ENCODE data around the gene DBX1.
A peak's percentile ranks its signal among the peaks of the same experiment; 100 is the strongest.

DBX1 gene

DNA sequence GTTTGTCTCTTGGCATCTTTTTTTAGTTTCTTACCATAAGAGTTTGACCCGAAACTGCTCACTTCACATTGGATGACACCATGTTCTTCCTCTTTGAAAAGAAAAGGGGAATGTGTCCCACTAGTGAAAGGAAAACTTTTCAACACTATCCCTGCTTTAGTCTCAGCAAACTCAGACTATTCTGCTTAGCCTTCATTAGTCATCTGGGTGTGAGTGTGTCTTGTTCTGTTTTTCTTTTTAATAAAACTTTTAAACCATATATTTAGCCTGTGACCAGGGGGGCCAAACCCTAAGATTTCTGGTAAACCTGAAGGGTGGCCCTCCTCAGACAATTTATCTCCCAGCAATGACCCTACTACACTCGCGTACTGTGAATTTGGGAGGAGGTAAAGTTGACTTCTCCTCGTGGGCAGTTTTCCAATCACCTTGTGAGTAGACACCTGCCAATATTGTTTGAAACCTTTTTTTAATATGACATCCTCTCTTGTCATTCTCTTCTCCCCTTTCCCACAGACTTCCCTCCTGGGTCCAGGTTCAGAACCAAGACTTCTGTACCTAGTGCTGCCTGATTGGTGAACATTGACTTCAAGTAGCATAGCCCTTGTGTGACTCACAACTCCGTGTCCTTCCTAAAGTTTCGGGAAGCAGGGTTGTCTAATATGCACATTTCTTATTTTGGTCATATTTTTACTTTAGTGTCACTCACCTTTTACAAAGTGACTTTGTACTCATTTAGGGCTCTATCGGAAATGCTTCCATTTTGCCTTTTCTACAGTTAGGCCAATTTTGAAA, 39.9 kb downstream of the DBX1 start:
- no peak for DNase-seq

DNA sequence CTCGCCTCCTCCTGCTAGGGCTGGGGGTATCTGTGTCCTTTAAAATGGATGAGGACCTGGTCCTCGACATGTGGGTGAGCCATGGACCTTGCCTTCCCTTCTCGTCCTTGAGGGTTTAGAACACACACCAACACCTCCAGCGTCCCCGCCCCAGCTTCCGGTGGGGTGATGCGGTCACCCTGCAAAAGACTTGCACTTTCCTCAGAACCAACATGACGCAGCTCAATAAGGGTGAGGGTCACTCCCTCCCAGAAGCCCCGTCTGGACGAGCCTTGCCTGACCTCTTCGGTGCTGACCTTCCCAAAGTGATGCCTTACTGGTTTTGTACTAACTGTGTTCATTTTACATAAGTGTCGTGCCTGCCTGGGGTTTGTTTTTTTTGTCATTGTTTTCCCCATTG, 41.0 kb downstream of the DBX1 start:
- no peak for DNase-seq

DNA sequence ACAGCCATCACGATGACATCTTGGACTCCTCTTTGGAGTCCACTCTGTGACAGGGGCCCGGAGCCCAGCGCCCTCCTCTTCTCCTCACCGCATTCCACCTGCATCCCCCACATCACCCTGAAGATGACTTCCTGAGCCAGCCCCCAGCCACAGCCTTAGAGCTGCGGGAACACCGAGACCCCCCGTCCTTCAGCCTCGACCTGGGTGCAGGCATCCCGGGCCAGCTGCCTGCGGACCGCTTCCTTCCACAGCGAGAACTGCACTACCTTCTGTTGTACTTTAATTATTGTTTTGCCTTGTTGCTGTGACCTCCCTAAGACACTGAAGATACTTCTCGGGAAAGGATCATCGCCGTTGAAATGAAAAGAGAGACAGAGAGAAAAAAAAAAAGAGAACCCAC, 42.1 kb downstream of the DBX1 start:
- DNase-seq = no peak

DNA sequence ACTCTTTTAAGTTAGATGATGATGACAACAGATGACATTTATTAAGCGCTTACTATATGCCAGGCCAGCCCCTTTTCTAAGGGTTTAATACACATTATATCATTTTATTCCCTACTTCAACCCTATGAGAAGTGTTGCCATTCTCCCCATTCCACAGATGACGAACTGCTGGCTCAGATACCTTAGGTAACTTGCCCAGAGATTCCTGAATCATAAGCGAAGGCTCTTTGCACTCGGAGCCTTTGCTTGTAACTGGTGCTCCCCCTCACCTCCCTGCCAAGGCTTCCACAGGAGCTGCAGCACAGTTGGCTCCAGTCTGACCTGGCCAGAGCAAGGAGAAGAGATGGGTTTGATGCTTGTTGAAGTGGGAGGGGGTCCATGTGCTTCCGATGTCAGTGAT, 43.0 kb downstream of the DBX1 start:
- no peak for DNase-seq

DNA sequence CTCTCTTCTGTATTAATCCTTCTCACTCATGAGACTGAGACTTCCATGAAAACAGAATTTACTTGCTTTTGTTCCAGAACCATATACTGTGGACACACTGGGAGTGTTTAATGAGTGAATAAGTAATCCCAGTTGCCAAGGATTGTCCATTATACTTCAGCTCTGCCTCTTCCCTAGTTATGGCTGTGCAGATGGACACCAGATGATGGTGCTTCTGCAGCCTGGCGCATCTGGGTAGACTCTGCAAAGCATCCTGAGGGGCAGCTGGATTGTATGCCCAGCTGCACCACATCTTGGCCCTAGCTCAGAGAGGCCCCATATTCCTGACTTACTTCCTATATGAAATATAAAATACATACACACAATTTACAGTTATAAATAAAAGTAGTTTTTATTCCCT, 43.5 kb downstream of the DBX1 start:
- no peak for DNase-seq

- no peak for DNase-seq
Observed at GRCh38 chr11:20114588-20114987, 45.7 kb downstream of the DBX1 start.

- DNase-seq = no peak
Observed at GRCh38 chr11:20113149-20113438, 47.2 kb downstream of the DBX1 start.

GRCh38 chr11:20112291-20113148, 47.8 kb downstream of the DBX1 start:
- no peak for DNase-seq

- DNase-seq = no peak
Observed at GRCh38 chr11:20111871-20112270, 48.4 kb downstream of the DBX1 start.

- peak; percentile 31 for DNase-seq
Observed at GRCh38 chr11:20110908-20111669, 49.2 kb downstream of the DBX1 start.

DNA sequence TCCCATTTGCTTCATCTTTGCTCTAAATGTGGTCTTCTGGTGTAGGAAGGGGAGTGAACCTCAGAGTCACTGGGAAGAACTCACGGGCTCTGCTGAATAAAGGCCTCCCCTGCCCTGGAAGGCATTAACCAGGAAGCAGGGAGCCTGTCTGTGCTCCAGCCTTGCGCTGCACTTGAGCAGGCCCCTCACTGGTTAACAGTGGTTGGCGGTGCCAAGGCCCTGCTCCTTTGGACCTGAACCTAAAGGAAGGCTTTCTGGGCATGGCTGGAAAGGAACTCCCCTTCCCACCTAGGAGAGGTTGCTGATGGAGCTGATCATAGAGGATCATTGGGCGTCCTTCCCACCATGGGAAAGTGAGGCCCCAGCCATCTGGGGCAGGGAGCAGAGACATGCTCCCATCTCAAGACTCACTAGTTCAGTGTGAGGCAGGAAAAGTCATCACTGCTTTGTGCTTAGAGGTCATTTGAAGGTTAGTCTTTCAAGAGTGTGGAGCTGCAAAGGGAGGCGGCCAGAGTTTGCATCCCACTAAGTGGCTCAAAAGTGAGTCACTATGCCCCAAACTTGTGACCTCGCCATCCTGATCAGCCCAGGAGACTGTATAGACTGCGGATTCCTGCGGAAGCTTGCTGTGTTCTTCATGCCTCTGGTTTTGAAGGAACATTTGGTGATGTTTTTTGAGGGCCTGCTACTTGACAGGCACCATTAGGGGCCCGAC, 50.4 kb downstream of the DBX1 start:
- DNase-seq = no peak

All from DMS79 (cell line).